H1 (cell line): ENCODE data around the gene RNF152. TPM values are rescaled to one million over a fixed set of nuclear protein-coding genes. Genes with fewer than 3 reads are reported as not detected.

ENCODE experiments used
- EGR1 ChIP-seq: IDR thresholded peaks from 2 replicates; pipeline ENCODE4 v1.6.1; 2011; ENCODE audit warnings: low read depth, low read length, borderline replicate concordance
- GTF2F1 ChIP-seq: IDR thresholded peaks from 2 replicates; pipeline ENCODE4 v1.6.1; 2012; ENCODE audit warnings: low read depth, low read length, improper control_type of control experiment, borderline replicate concordance
- HDAC2 ChIP-seq, 2 experiments: fragments of 300-600 bp in 1 of 2; sonication (generic) in 1 of 2; IDR thresholded peaks; 2 replicates each; pipeline ENCODE4 v1.6.1; 2011 to 2012; ENCODE audit warnings: low read depth in 2 of 2, low read length in 2 of 2, mild to moderate bottlenecking in 2 of 2, moderate library complexity in 2 of 2, borderline replicate concordance in 1 of 2, inconsistent platforms in 1 of 2
- SP4 ChIP-seq: IDR thresholded peaks from 2 replicates; pipeline ENCODE4 v1.6.1; 2012; ENCODE audit warnings: low read length, inconsistent platforms
- SRF ChIP-seq: IDR thresholded peaks from 2 replicates; pipeline ENCODE4 v1.6.1; 2011; ENCODE audit warnings: mild to moderate bottlenecking, low read depth, low read length, moderate library complexity
- ZNF274 ChIP-seq: IDR thresholded peaks from 2 replicates; pipeline ENCODE4 v1.7.0; 2012; ENCODE audit warnings: low read length, borderline replicate concordance; ENCODE audit errors: extremely low read depth
- polyA plus RNA-seq, 7 experiments: library from polyadenylated mRNA; depleted of rRNA in 3 of 7; stranded (reverse) in 5 of 7; unstranded in 2 of 7; fragments of >200 nt in 5 of 7; fragments of 200-250 nt in 2 of 7; gene quantifications; 1 replicate in 5 of 7; 2 replicates in 1 of 7; 4 replicates in 1 of 7; pipeline versions ENCODE4 v1.2.1 to v1.2.3, GENCODE V29; 2011 to 2013; ENCODE audit warnings: missing spikeins in 2 of 7, mixed read lengths in 2 of 7
- total RNA-seq: library from RNA; stranded (reverse); fragmentation: NEBNext Ultra II Directional; extraction: Animal tissue kit (Norgen Biotek cat#: 25700); gene quantifications from 2 replicates; pipeline ENCODE4 v1.2.1, GENCODE V29; 2021

Gene RNF152
- total and polyA plus RNA-seq, 2 of the 8 experiments (the other 6 are each of a cell fraction or from before 2014, with no cell fraction given) = 1.1 to 2.7 TPM

GRCh38 chr18:61833978-61834377 lies 58.8 kb downstream of the RNF152 start (continued):
- TF ChIP-seq HDAC2 (IDR thresholded peaks at IDR 0.05; ENCODE audit: borderline replicate concordance in 1 of 2, low read depth in 2 of 2, low read length in 2 of 2) (no peak), EGR1 (no peak), GTF2F1 (no peak), SRF (no peak), SP4 (no peak), ZNF274 (no peak)
